GM21786 (cell line): ENCODE results near the gene VMP1.
"Not testable (repeated sequence)": the region's sequence is repeated elsewhere in the genome, so short reads cannot be mapped to it uniquely, and the experiment has no call there.

Experiments
- ATAC-seq: cut with Tn5 transposase; IDR thresholded peaks from one replicate; pipeline ENCODE4 v1.9.1; 2021; ENCODE audit not compliant: unreplicated experiment

VMP1 gene

GRCh38 chr17:59753522-59754467, 46.3 kb downstream of the VMP1 start:
- no peak for ATAC-seq

- no peak for ATAC-seq
These were observed 47.1 kb downstream of the VMP1 start for GRCh38 chr17:59754552-59754951.

GRCh38 chr17:59755069-59755468, 47.6 kb downstream of the VMP1 start:
- not testable (repeated sequence) for ATAC-seq

GRCh38 chr17:59756236-59756818, 48.9 kb downstream of the VMP1 start:
- ATAC-seq, result no peak

- ATAC-seq, result no peak
These were observed 49.6 kb downstream of the VMP1 start for GRCh38 chr17:59757043-59757442.

- no peak for ATAC-seq
These were observed 50.0 kb downstream of the VMP1 start for GRCh38 chr17:59757470-59757869.

GRCh38 chr17:59757881-59758385, 50.5 kb downstream of the VMP1 start:
- ATAC-seq, result no peak

GRCh38 chr17:59758998-59759651, 51.7 kb downstream of the VMP1 start:
- not testable (repeated sequence) for ATAC-seq

GRCh38 chr17:59760160-59760559, 52.7 kb downstream of the VMP1 start:
- no peak for ATAC-seq

- ATAC-seq, result no peak
These were observed 54.1 kb downstream of the VMP1 start for GRCh38 chr17:59761385-59762048.

GRCh38 chr17:59762049-59762823, 54.8 kb downstream of the VMP1 start:
- no peak for ATAC-seq

- ATAC-seq, result no peak
These were observed 55.4 kb downstream of the VMP1 start for GRCh38 chr17:59762824-59763374.

GRCh38 chr17:59763861-59764260, 56.4 kb downstream of the VMP1 start:
- ATAC-seq, result no peak

- no peak for ATAC-seq
These were observed 56.9 kb downstream of the VMP1 start for GRCh38 chr17:59764292-59764741.

GRCh38 chr17:59765038-59765437, 57.6 kb downstream of the VMP1 start:
- no peak for ATAC-seq

GRCh38 chr17:59766491-59766890, 59.0 kb downstream of the VMP1 start:
- ATAC-seq, result no peak

- ATAC-seq, result no peak
These were observed 59.7 kb downstream of the VMP1 start for GRCh38 chr17:59767176-59767575.

GRCh38 chr17:59769887-59770286, 62.4 kb downstream of the VMP1 start:
- no peak for ATAC-seq

- no peak for ATAC-seq
These were observed 63.6 kb downstream of the VMP1 start for GRCh38 chr17:59771093-59771492.

GRCh38 chr17:59775786-59776350, 68.4 kb downstream of the VMP1 start:
- no peak for ATAC-seq
